Right forelimb (tissue), 1 donor: Measurements from ENCODE around the gene SEC24D.

Experiments used
- DNase-seq: peaks from one replicate; pipeline ENCODE4 v3.0.0-alpha.2; 2018

The SEC24D gene

DNA sequence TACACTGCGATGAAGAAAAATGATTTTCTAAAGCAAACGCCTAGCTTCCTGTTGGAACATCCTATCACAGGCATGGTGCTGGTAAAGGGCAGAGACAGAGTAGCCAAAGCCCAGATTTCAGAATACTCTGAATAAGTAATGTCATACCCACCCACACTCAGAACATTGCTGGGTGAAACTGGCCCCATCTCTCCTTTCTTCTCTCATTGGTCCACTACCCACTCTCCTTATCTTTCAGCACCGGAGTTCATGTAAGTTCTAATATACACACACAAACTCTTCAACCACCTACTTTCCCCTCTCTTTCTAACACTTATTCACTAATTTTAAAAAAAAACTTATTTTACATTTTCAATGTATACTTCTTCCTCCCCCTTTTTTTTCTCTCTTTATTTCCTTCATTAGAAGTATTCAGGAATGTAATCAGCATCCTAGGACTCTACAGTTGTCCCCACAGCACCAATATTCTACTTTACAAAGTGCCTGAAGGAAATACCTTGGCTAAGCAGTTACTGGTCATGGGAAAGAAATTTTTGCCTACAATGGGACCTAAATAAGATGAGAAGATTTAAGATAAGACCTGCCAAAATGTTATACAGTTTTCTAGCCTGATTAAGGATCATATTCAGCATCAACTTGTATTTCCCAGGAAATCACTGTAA lies 63.0 kb downstream of the SEC24D start:
- DNase-seq, result no peak

DNA sequence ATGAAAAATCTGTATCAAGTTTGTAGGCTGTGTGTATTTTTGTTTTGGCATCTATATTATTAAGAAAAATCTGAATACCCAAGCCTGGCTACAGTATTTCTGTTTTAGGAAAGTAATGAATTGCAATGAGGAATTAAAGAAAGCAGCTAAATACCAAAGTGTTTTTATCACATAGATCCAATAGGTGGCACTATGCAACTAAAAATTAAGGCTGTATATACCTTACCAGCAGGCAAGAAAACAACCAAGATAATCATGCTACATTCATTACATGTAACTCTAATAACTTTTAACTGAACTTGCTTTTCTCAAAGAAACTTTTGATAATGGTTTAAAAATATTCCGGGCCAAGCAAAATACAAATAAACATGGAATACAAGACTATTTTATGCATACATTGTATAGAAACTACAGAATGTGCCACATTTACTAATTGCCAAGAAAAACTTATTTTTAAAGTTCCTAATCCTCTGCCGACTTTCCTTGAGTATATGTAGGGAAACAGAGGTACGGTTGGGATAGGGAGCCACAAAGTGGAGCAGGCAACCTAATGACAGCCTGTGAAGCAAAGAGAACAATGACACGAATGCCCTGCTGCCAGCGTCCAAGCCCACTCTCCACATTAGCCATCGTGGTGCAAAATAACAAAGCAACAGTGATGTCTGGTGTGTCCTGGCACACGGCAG lies 63.7 kb downstream of the SEC24D start:
- no peak for DNase-seq

DNA sequence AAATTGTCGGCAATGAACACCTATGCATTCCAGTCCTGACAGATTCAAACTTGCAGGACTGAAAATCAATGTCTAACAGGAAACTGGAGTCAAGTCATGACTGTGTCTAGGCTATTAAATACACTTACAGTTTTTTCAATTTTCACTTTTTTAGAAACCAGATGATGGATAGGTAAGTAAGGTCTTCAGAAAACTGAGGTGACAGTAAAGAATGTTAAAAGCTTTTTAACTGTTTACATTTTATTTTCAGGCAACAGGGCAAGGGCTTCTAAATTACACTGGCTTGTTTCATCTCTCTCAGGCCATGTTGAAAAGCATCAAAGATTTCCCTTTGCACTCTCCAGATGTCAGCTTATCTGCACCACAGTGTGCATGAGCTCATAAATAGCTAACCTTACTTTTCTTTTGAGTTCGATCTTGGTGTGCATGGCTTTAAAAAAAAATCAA lies 65.2 kb downstream of the SEC24D start:
- no peak for DNase-seq

DNA sequence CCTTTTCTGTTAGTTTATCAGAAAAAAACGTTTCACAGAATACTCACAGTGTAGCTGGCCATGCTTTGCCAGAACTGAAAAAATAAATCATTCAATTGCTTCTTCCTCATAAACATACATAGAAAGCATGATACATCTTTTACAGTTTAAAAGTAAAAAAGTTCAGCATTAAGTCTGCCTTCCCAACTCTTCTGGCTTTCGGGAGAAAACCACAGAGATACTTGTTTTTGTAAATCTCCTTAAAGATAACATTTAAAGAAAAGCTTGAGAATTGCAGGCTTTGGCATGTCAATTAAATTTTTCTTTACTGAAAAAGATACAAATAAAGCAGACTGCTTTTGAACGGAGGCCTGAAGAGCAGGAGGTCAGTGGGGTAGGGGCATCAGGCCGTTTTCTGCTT lies 66.8 kb downstream of the SEC24D start:
- no peak for DNase-seq

DNA sequence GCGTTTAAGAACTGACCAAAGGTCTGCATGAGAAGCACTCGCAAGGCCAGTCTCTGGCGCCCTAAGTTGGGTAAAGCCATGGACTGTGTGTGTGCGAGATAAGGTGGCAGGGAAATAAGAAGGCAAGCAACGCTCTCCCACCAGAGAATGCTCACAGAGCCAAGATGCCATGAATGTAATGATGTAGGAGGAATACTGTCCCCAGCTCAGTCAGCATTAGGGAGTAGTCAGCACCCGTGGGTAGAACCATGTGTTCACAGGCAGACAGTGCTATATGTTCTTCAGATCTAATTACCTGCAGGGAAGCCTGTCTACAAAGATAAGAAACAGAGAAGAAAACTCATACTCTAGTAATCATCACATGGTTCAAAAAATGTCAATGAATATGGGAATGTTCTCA lies 68.8 kb downstream of the SEC24D start:
- no peak for DNase-seq

DNA sequence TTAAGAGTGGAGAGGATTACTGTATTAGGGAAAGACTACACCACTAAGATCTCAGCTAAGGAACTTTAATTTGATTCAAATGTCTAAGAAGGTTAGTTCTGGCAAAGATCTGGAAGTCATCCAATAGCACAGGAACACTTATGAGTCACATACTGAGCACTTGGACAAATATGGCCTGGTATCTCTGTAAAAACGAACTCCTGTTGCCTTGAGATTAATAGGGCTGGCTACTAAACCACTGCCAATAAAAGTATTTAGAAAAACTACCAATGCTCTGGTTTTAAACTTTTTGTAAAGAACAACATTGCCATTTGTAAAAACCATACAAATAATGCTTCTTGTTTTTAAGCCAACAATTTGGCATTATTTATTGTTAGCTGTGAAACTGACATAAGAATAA lies 70.5 kb downstream of the SEC24D start:
- no peak for DNase-seq

- no peak for DNase-seq
These were observed 73.0 kb downstream of the SEC24D start for GRCh38 chr4:118762730-118763477.

- no peak for DNase-seq
These were observed 73.8 kb downstream of the SEC24D start for GRCh38 chr4:118762155-118762554.

GRCh38 chr4:118761397-118762016 lies 74.4 kb downstream of the SEC24D start:
- DNase-seq, result no peak

DNA sequence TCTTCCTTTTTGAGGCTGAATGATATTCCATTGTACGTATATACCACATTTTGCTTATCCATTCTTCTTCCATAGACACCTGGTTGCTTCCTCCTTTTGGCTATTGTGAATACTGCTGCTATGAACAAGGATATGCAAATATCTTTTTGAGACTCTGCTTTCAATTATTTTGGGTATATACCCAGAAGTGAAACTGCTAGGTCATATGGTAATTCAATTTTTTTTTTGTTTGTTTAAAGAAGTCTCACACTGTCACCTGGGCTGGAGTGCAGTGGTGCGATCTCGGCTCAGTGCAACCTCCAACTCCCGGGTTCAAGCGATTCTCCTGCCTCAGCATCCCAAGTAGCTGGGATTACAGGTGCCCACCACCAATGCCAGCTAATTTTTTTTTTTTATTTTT lies 75.4 kb downstream of the SEC24D start:
- DNase-seq, result no peak

GRCh38 chr4:118760092-118760491 lies 75.8 kb downstream of the SEC24D start:
- no peak for DNase-seq

DNA sequence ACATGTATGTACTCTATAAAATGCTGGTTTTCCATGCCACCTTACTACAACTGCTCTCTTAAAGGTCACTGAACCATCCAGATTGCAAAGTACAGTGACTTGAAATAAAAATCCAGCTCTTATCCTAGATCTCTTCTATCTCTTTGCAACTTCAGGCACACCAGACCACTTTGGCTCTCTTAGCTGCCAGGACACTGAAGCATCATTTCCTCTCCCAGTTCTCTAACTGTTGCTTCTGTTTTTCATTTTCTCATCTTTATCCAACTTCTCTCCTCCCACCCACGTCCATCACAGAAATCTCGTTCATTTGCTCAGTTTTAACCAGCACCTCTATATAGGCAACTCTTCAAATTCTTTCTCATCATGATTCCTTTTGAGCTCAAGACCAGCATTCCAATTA lies 76.4 kb downstream of the SEC24D start:
- no peak for DNase-seq

DNA sequence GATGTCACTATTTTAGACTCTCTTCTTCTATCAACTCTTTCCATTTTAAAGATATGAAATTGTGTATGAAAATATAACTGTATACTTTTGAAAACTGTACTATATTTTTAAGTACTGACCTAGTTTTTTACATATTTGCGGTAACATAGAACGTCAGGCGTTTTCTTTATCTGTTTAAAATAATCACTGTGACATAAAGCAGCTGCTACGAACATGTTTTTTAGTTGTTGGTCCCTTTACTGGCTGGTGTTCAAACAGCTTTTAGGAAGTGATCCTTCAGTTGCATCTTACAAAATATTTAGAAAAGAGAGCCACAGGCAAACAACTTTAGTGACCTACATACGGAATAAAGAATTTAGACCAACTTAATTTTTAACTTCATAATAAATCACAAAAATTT lies 77.6 kb downstream of the SEC24D start:
- no peak for DNase-seq

- no peak for DNase-seq
These were observed 78.1 kb downstream of the SEC24D start for GRCh38 chr4:118757761-118758251.

GRCh38 chr4:118756958-118757357 lies 79.0 kb downstream of the SEC24D start:
- DNase-seq, result no peak

DNA sequence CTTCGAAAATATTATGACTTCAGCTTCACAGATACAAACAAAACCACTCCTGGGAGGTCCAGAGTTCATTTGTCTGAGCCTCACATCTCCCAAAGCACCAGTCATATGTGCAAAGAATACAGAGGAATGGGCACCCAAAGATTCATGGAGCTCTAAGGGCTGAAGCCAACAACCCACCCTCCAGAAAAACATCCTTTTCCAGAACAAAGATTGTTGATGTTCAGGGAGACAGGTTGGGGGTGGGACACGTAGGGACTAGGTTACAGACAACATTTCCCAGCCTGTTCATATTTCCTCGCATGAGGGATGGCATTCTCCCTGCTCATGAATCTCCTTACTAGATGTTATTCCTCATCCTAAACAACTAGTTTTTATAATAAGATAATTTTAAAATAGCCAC lies 79.5 kb downstream of the SEC24D start:
- no peak for DNase-seq

DNA sequence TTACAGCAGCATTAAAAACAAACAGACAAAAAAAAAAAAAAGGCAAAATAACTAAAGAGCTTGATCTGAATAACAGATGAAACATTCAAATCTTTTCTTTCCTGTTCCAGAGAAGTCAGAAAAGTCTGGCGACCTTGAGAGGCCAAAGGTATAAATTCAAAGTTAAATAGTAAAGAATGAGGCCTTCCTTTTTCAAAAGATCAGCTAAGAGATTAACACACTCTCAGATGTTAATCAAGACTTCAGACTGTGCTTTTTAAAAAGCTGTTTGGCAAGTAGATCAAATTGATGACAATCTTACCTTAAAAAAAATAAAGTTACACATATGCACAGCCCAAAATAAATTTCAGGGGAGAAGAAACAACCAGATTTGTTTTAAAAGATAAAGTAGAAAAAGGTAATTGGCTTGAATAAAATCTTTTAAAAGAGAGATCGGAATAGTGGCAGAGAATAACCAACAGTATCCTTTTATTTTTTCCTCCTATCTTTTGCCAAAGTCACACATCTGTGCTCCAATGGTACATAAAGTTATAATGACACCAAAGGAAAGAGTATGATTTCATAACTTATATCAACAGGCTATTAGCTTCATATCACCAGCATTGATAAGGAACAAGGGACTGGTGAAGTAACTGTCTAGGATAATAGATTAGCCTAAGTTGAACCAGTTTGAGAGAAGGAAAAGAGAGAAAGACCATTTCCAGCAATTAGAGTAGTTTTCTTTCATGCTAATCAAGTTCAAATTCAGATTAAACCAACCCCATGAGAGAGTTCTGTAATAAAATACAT lies 80.3 kb downstream of the SEC24D start:
- DNase-seq, result no peak

- DNase-seq, result no peak
These were observed 81.0 kb downstream of the SEC24D start for GRCh38 chr4:118754890-118755289.

- no peak for DNase-seq
These were observed 82.2 kb downstream of the SEC24D start for GRCh38 chr4:118753685-118754084.

DNA sequence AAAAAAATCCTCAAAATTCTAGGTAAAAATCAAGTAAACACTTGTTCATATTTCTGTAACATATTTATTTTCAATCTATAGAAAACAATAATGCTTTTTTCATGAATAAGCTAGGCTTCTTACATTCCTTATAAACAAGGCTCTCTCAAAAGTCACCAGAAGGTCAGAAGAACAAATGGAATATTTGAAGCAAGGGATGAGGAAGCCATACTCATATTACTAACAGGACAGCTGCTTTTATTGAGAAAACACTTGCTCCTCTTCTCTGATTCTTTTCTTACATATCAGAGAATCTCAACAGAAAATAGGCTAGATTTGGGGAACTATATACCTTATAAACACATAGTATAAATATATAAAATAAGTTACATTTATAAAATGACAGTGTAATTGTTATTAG lies 82.8 kb downstream of the SEC24D start:
- DNase-seq, result no peak

GRCh38 chr4:118752551-118752950 lies 83.4 kb downstream of the SEC24D start:
- no peak for DNase-seq

- no peak for DNase-seq
These were observed 84.2 kb downstream of the SEC24D start for GRCh38 chr4:118751629-118752323.
